Measurements from ENCODE around the gene CGB8. TPM values are rescaled to one million over a fixed set of nuclear protein-coding genes. Genes with fewer than 3 reads are reported as not detected.

The CGB8 gene
- total and polyA plus RNA-seq, 2 donors (not counting 1 experiment from before 2014, with no cell fraction given) = not detected

DNA sequence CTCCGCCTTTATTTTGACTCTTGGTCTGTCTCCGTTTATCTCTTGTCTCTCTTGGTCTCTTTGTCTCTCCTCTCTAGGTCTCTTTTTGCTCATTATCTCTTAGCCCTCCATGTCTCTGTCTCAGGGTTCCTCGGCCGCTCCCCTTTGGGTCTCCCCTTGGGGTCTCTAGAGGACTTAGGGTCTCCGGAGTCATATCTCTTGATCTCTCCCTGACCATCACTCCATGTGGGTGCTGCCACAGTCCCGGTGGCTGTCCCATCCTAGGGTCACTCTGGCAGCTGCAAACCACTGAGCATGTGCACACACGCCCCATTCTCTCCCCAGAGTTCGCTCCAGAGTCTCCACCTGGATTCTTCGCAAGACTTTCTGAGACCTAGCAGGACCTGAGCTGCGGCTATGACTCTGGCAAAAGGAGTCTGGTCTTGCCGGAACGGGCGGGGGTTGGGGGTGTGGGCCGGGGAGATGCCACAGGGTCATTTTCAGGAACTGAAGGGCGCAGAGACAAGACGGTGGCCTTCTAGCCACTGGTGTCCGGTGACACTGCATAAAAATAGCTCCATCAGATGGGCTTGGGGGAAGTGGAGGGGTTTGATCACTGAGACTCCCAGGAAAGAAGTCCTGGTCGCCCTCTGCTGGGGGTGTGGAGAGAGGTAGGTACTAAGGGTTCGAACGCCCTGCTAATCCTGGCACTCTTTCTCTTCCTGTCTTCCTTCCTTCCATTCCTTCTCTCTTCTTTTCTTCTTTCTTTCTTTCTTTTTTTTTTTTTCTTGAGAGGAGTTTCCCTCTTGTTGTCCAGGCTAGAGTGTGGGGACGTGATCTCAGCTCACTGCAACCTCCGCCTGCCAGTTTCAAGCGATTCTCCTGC, 24.8 kb upstream of the CGB8 start:
- H4K20me1 ChIP-seq (ENCODE audit: control insufficient read depth, extremely low read depth, insufficient read depth, low read length) = no peaks in the 10 kb centered on the region
- TF ChIP-seq EZH2 (IDR thresholded peaks at IDR 0.05; ENCODE audit: low read length, missing control alignments) (no peak), CTCF (conservative IDR thresholded peaks at IDR 0.05 in 1 of 2, IDR thresholded peaks at IDR 0.05 in 1 of 2; ENCODE audit: low read depth in 1 of 2, low read length in 2 of 2) (peak; percentile 19 to 27)
- no peak overlapping the region for H3K4me2 ChIP-seq (ENCODE audit: extremely low read depth, insufficient read depth, low read length)
- H3K4me3 ChIP-seq (replicated peaks in 1 of 4; ENCODE audit: control extremely low read depth in 1 of 4, insufficient read depth in 1 of 4, low read depth in 3 of 4, low read length in 4 of 4) = no peak overlapping the region
- H3K27me3 ChIP-seq (ENCODE audit: control insufficient read depth, insufficient read depth, low read length) = peaks cover 25% of the 10 kb centered on the region
- no peaks in the 10 kb centered on the region for H3K79me2 ChIP-seq (ENCODE audit: control insufficient read depth, insufficient read depth, low read length)
- no peak for DNase-seq (ENCODE audit: low read depth in 2 of 2)
- no peaks in the 10 kb centered on the region for H3K36me3 ChIP-seq (ENCODE audit: control insufficient read depth, insufficient read depth, low read length)
- H3K27ac ChIP-seq (ENCODE audit: insufficient read depth, low read length) = no peak overlapping the region
- H2AFZ ChIP-seq (ENCODE audit: low read length) = no peak overlapping the region
- H3K9ac ChIP-seq (ENCODE audit: insufficient read depth, low read length) = no peak overlapping the region
- no peaks in the 10 kb centered on the region for H3K9me3 ChIP-seq (ENCODE audit: control insufficient read depth, insufficient read depth, low read depth, low read length)
- H3K4me1 ChIP-seq (ENCODE audit: control insufficient read depth, extremely low read depth, insufficient read depth, low read length) = no peaks in the 10 kb centered on the region

DNA sequence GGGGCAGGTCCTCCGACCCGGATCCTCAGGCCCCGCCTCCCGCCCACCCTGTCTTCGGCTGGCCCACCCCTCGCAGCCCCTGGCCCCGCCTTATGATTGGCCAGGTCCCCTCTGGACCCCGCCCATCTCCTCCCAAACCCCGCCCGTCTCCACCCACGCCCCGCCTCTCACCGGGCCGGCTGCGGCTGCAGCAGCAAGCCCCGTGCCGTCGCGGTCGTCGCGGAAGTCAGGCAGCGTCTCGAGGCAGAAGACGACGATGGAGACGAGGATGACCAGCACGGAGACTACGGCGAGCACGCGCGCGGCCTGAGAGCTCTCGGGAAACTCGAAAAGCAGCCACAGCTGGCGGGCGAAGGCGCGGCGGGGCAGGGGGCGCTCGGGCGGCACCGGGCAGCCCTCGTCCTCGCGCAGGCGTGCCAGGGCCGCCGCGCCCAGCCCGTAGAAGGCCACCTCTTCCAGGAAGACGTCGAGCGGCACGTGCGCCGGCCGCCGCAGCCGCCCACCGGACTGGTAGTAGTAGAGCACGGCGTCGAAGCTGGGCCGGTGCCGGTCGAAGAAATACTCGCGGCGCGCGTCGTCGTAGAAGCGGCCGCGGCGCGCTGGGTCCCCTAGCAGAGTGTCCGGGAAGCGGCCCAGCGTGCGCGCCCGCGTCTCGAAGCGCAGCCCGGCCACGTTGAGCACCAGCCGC, 23.1 kb upstream of the CGB8 start:
- Histone ChIP-seq H4K20me1 (ENCODE audit: control insufficient read depth, extremely low read depth, insufficient read depth, low read length) (no peaks in the 10 kb centered on the region), H3K4me3 (replicated peaks in 1 of 4; ENCODE audit: control extremely low read depth in 1 of 4, insufficient read depth in 1 of 4, low read depth in 3 of 4, low read length in 4 of 4) (no peak overlapping the region), H3K4me2 (ENCODE audit: extremely low read depth, insufficient read depth, low read length) (no peak overlapping the region), H2AFZ (ENCODE audit: low read length) (no peak overlapping the region), H3K27me3 (ENCODE audit: control insufficient read depth, insufficient read depth, low read length) (peaks cover 34% of the 10 kb centered on the region), H3K9ac (ENCODE audit: insufficient read depth, low read length) (no peak overlapping the region), H3K79me2 (ENCODE audit: control insufficient read depth, insufficient read depth, low read length) (no peaks in the 10 kb centered on the region), H3K27ac (ENCODE audit: insufficient read depth, low read length) (no peak overlapping the region), H3K9me3 (ENCODE audit: control insufficient read depth, insufficient read depth, low read depth, low read length) (no peaks in the 10 kb centered on the region), H3K4me1 (ENCODE audit: control insufficient read depth, extremely low read depth, insufficient read depth, low read length) (no peaks in the 10 kb centered on the region), H3K36me3 (ENCODE audit: control insufficient read depth, insufficient read depth, low read length) (no peaks in the 10 kb centered on the region)
- peak; percentile 95 for TF ChIP-seq EZH2 (IDR thresholded peaks at IDR 0.05; ENCODE audit: low read length, missing control alignments)
- no peak for TF ChIP-seq CTCF (conservative IDR thresholded peaks at IDR 0.05 in 1 of 2, IDR thresholded peaks at IDR 0.05 in 1 of 2; ENCODE audit: low read depth in 1 of 2, low read length in 2 of 2)
- DNase-seq (ENCODE audit: low read depth in 2 of 2) = no peak

DNA sequence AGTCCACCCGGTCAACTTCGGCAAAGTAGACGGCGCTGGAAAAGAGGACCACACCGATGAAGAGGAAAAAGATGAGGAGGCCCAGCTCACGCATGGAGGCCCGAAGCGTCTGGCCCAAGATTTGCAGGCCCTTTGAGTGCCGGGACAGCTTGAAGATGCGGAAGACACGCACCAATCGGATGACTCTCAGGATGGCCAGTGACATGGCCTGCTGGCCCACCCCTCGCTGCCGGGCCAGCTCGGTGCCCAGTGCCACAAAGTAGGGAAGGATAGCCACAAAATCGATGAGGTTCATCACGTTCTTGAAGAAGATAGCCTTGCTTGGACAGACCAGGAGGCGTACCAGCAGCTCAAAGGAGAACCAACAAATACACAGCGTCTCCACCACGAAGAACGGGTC, 21.5 kb upstream of the CGB8 start:
- H3K27ac ChIP-seq (ENCODE audit: insufficient read depth, low read length) = no peak overlapping the region
- TF ChIP-seq EZH2 (IDR thresholded peaks at IDR 0.05; ENCODE audit: low read length, missing control alignments) = no peak
- TF ChIP-seq CTCF (conservative IDR thresholded peaks at IDR 0.05 in 1 of 2, IDR thresholded peaks at IDR 0.05 in 1 of 2; ENCODE audit: low read depth in 1 of 2, low read length in 2 of 2) = no peak
- peaks cover 42% of the 10 kb centered on the region for H3K27me3 ChIP-seq (ENCODE audit: control insufficient read depth, insufficient read depth, low read length)
- no peaks in the 10 kb centered on the region for H3K79me2 ChIP-seq (ENCODE audit: control insufficient read depth, insufficient read depth, low read length)
- H3K4me1 ChIP-seq (ENCODE audit: control insufficient read depth, extremely low read depth, insufficient read depth, low read length) = no peaks in the 10 kb centered on the region
- no peak overlapping the region for H3K4me3 ChIP-seq (replicated peaks in 1 of 4; ENCODE audit: control extremely low read depth in 1 of 4, insufficient read depth in 1 of 4, low read depth in 3 of 4, low read length in 4 of 4)
- H2AFZ ChIP-seq (ENCODE audit: low read length) = no peak overlapping the region
- no peaks in the 10 kb centered on the region for H4K20me1 ChIP-seq (ENCODE audit: control insufficient read depth, extremely low read depth, insufficient read depth, low read length)
- H3K9ac ChIP-seq (ENCODE audit: insufficient read depth, low read length) = no peak overlapping the region
- DNase-seq (ENCODE audit: low read depth in 2 of 2) = no peak
- no peak overlapping the region for H3K4me2 ChIP-seq (ENCODE audit: extremely low read depth, insufficient read depth, low read length)
- H3K9me3 ChIP-seq (ENCODE audit: control insufficient read depth, insufficient read depth, low read depth, low read length) = no peaks in the 10 kb centered on the region
- no peaks in the 10 kb centered on the region for H3K36me3 ChIP-seq (ENCODE audit: control insufficient read depth, insufficient read depth, low read length)

Measured in fibroblast of lung (primary cell).